ENCODE measurements around the gene NUAK1. TPM values are rescaled to one million over a fixed set of nuclear protein-coding genes. Genes with fewer than 3 reads are reported as not detected.

Gene NUAK1
- total RNA-seq, 1 experiment from 2014 or later, result 10.1 TPM

DNA sequence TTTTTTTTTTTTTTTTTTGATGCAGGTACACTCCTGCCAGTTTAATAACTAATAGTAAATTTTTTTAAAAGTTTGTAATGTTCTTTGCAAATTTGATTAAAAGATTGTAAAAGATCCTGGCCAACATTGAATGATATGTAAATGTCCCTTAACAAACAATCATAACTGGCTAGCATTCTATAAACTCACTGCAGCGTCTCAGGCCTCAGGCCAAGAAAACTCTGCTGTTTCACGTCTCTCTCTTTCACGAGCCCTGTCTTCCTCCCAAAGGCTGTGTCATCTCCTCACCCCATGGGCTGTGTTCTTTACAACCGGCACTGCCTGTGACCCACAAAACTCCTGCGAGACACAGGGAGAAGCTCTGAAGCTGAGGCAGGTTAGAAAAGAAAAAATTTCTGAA lies 103.3 kb downstream of the NUAK1 start:
- H2BK120ac ChIP-seq (ENCODE audit: low read depth, low read length, poor library complexity, severe bottlenecking), result no peak overlapping the region
- no peak overlapping the region for H3K4me2 ChIP-seq (ENCODE audit: insufficient read depth, insufficient read length, low read length)
- no peak overlapping the region for H4K91ac ChIP-seq (ENCODE audit: insufficient read length, low read depth, low read length)
- H3K4me1 ChIP-seq (ENCODE audit: insufficient read depth, low read length), result peaks cover 1% of the 10 kb centered on the region; the same call in 1 of the 2 replicates
- H2AFZ ChIP-seq (ENCODE audit: low read length), result no peak overlapping the region
- H2BK5ac ChIP-seq (ENCODE audit: insufficient read length, low read length), result no peak overlapping the region
- no peak overlapping the region for H2BK20ac ChIP-seq (ENCODE audit: low read depth, low read length, poor library complexity, severe bottlenecking)
- H4K5ac ChIP-seq (ENCODE audit: insufficient read length, low read depth, low read length), result no peak overlapping the region
- no peak overlapping the region for H2BK12ac ChIP-seq (ENCODE audit: insufficient read length, low read depth, low read length)
- H2BK15ac ChIP-seq (ENCODE audit: low read depth, low read length), result no peak overlapping the region
- Mint-ChIP-seq H3K4me1 (peaks cover 8 to 12% of the 10 kb centered on the region in 2 experiments), H3K36me3 (ENCODE audit: insufficient read depth in 1 of 3, low read depth in 3 of 3) (no peaks in the 10 kb centered on the region), H3K4me3 (no peak overlapping the region), H3K27me3 (ENCODE audit: low read depth) (no peaks in the 10 kb centered on the region), H3K9me3 (no peaks in the 10 kb centered on the region), H3K27ac (peak overlapping the region in 1 of 3 experiments; percentile 40; a peak in 1 of 7 replicates)
- no peak overlapping the region for H3K27ac ChIP-seq (ENCODE audit: insufficient read length, low read depth, low read length)
- no peak overlapping the region for H3T11ph ChIP-seq (ENCODE audit: low read length)
- no peaks in the 10 kb centered on the region for H3K27me3 ChIP-seq (ENCODE audit: insufficient read depth, low read length)
- H2AK5ac ChIP-seq (ENCODE audit: insufficient read length, low read length), result no peak overlapping the region
- H3K9ac ChIP-seq (ENCODE audit: extremely low read depth, insufficient read length, low read length), result no peak overlapping the region
- no peak overlapping the region for H4K8ac ChIP-seq (replicated peaks; ENCODE audit: insufficient read length, low read depth, low read length)
- H3K56ac ChIP-seq (ENCODE audit: insufficient read length, low read depth, low read length), result no peak overlapping the region
- TF ChIP-seq, protein P1, sequence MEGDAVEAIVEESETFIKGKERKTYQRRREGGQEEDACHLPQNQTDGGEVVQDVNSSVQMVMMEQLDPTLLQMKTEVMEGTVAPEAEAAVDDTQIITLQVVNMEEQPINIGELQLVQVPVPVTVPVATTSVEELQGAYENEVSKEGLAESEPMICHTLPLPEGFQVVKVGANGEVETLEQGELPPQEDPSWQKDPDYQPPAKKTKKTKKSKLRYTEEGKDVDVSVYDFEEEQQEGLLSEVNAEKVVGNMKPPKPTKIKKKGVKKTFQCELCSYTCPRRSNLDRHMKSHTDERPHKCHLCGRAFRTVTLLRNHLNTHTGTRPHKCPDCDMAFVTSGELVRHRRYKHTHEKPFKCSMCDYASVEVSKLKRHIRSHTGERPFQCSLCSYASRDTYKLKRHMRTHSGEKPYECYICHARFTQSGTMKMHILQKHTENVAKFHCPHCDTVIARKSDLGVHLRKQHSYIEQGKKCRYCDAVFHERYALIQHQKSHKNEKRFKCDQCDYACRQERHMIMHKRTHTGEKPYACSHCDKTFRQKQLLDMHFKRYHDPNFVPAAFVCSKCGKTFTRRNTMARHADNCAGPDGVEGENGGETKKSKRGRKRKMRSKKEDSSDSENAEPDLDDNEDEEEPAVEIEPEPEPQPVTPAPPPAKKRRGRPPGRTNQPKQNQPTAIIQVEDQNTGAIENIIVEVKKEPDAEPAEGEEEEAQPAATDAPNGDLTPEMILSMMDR (conservative IDR thresholded peaks at IDR 0.05), result no peak
- H3K79me1 ChIP-seq (ENCODE audit: insufficient read depth, low read depth, low read length, poor library complexity, severe bottlenecking), result no peaks in the 10 kb centered on the region
- H3K14ac ChIP-seq (ENCODE audit: insufficient read depth, low read length), result no peak overlapping the region
- no CpG with 5 or more reads among the region's 5 CpGs for WGBS (ENCODE audit: extremely low coverage, insufficient read length, low lambda C conversion rate)
- H3K23ac ChIP-seq (ENCODE audit: insufficient read length, low read depth, low read length), result no peak overlapping the region
- H4K20me1 ChIP-seq (ENCODE audit: control insufficient read depth, insufficient read depth, insufficient read length), result no peaks in the 10 kb centered on the region
- no peaks in the 10 kb centered on the region for H3K9me3 ChIP-seq (ENCODE audit: control insufficient read depth, low read depth, low read length)
- no peak overlapping the region for H3K4ac ChIP-seq (ENCODE audit: low read depth, low read length)
- H3K18ac ChIP-seq (ENCODE audit: insufficient read length, low read depth, low read length), result no peak overlapping the region
- H3K79me2 ChIP-seq (ENCODE audit: insufficient read depth, low read length), result no peaks in the 10 kb centered on the region
- no peak for DNase-seq
- H3K23me2 ChIP-seq (ENCODE audit: insufficient read length, low read depth, low read length, poor library complexity, severe bottlenecking), result no peaks in the 10 kb centered on the region

Data from H9 (cell line).